Measurements from ENCODE around the gene OXCT1.

Gene OXCT1

DNA sequence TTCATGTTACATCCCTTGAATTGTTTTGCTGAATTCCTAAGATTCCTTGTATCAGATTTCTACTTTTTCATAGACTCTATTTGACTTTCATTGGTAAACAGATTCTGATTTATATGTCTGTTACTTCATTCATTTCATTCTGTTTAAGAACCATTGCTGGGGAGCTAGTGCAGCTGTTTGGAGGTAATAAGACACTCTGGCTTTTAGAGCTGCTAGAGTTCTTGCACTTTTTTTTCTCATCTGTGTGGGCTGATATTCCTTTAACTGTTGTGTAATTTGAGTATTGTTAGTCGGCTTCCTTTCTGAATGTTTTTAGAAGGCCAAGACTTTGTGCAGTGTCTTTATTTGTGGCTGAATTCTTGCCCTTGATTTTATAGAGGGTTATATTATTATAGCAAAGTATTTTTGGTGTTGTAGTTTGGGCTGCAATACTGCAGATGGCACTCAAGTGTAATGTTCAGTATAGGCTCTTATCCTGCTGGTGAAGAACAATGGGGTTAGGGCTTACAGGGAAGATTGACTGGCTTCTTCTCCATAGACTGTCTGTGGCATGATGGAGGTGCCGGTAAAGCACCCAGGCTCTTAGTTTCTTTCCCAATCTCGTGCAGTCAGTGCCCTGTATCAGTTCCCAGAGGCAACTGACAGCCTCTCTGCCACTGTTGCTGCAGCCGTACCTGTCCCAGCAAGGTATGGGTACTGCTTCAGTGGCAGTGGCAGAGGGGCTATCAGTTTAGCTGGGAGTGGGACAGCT is 162.2 kb downstream of the OXCT1 start:
- DNase-seq, result no peak

DNA sequence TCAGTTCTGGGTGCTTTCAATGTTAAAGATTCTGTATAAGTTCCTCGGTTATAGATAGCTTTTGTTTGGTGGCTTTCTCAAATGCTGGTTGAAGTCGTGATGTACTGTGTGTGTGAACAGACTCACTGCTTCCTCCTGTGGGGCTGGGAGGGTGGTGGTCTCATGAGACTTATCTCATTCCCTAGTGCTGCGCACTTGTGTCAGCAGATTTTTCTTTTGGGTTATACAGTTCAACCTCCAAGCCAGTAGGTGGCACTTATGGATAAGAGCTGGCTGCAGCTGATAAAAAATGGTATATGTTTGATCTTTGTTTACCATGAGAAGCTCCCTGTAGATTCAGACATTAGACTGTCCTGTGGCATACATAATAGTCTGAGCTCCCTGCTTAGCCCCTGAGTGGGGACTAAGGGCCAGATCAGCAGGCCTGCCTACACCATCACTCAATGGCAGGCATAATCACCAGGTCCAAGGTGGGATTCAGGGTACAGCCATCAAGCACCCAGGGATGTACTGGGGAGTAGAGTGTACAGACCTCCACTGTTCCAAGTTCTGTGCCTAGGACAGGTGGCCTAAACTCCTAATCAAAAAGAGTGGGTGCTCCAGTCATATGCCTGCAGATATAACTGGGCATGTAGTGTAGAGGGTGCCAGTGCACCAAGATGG is 174.2 kb downstream of the OXCT1 start:
- DNase-seq, result no peak

DNA sequence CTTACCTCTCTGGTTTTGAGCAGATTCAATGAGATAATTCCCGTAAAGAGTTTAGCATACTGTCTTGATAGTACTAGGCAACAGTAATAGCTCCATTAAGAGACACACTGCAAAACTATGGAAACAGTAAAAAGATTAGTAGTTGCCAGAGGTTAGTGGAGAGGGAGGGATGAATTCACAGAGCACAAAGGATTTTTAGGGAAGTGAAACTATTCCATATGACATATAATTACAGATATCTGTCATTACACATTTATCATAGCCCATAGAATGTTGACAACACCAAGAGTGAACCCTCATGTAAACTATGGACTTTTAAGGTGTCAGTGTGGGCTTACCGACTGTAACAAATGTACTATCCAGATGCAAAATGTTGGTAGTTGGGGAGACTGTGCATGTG is 183.5 kb downstream of the OXCT1 start:
- no peak for DNase-seq

DNA sequence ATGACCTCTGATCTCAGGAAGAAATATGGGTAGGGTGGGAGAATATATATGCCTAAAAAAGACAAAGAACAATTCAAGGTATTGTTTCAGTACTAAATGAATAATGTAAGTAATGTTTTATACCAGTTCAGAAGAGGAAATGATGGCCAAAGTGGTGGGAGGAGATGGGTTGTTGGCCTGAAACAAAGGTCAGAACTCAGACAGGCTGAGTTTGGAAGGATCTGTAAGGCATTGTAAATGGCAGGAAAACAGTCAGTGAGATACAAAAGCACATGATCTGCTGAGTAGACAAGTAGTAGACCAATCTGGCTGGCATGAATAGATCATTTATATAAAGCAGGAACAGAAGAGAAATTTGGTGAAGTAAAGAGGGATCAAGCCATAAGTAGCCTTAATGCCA is 184.0 kb downstream of the OXCT1 start:
- no peak for DNase-seq

GRCh38 chr5:41683181-41683580 is 187.0 kb downstream of the OXCT1 start:
- no peak for DNase-seq

DNA sequence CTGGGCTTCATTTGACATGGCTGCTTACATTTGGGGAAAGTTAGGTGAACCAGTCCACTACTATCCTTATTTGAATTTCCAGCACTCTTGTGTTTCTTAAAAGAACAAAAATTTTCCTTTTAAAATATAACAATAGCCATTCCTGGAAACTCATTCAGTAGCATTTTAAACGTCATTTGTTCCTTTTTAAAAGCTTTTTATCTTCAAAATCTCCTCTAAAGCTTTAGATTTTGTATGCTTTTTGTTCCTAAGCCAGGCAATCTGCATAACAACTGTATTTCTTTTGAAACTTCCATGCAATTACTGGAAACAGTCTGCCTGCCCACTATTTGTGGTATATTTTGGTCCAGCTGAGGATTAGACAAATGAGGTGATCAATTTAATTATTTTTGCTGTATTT is 187.6 kb downstream of the OXCT1 start:
- DNase-seq, result no peak

DNA sequence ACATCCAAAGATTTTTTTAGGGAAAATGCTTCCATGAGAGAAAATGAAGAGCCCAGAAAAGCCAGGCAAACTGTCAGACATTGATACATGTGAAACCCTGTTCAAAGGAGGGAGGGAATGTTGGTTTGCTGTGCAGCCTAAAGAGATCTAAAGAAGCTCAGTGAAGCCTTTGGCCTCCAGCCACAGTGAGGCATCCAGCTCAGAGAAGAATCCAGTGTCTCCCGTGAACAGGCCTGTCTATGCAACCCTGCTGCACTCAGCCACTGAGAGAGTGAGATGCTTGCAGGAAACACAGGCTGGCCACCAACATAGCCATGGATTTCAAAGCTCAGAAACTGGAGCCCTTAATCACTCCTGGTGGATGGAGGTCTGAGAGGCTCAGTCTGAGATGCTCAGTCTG is 188.4 kb downstream of the OXCT1 start:
- DNase-seq, result no peak
